Kidney glomerular epithelial cell (primary cell): ENCODE measurements around the gene YPEL2.

ENCODE experiments used
- DNase-seq: peaks from one replicate; lab custom pipeline; 2025; lab: John Stamatoyannopoulos, UW

Gene YPEL2

DNA sequence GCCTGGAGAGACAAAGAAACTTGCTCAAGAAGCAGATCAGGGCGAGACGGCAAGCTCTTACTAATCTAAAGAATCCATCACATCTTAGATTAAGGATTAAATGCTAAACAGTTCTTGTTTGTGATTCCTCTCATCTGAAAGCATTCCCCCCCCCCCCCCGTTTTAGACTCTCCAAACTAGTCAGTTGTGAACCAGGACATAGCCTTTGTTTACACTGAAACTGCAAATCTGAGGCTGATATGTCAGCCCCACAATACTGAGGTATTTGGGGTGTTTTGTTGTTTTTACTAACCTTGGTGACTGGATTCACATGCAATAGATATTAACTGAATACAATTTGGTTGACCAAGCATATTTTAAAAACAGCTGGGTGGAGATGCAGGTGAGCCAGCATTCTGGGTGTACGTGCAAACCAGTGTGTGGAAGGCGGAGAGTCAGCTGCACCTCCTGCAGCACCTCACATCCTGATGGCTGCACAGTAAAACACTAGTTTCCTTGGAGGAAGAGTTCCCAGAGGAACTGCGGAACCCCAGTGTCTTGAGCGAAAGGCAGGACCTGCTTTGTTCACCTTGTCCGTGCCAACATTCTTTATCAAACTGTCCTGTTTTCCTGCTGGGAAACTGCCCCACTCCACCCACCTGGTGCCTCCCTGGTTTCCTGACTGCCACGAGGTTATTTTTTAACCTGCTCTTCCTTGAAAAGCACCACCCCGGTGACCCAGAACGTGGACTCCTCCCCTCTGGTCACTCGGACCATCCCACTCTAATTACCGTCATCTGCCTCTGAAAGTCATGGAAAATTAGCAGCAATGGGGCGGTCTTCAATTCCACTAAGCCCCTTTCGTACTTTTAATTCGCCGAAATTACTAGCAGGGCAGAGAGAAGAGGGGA is 1.2 kb upstream of the YPEL2 start:
- peak; percentile 85 for DNase-seq

DNA sequence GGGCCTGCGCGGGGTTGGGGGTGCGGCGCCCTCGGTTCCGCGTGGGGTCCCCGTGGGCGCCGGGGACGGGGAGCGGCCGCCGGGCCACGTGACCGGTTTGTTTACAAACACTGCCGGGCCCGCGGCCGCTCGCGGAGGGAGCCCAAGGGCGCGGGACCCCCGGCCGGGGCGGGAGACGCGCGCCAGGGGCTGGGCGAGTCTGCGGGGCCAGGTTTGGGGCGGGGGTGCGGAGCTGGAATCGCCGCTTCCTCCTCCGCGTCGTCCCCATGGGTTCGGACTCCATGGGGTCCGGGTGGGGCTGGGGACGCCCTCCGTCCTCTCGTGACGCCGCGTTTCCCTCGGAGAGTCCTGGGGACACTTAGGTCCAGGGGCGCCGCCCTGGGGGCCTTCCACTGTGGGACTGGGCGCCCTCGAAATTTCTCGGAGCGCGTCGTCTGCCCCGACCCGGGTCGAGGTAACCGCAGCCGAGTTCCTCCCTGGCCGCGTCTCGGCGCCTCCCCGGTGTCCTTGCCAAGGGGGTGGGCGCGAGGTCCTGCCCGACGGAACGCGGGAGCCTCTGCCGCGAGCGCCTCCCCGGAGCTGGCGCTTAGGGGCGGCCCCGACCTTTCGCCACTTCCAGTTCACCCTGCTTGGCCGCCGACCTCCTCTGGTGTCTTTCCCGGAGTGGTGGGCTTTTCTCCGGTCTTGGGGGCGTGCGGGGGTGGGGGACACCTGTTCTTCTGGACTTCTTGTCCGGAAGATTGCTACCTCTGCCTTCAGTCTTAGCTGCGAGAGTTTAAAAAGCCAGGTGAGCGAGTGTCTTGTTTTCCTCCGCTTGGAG is 684 bp downstream of the YPEL2 start:
- no peak for DNase-seq

DNA sequence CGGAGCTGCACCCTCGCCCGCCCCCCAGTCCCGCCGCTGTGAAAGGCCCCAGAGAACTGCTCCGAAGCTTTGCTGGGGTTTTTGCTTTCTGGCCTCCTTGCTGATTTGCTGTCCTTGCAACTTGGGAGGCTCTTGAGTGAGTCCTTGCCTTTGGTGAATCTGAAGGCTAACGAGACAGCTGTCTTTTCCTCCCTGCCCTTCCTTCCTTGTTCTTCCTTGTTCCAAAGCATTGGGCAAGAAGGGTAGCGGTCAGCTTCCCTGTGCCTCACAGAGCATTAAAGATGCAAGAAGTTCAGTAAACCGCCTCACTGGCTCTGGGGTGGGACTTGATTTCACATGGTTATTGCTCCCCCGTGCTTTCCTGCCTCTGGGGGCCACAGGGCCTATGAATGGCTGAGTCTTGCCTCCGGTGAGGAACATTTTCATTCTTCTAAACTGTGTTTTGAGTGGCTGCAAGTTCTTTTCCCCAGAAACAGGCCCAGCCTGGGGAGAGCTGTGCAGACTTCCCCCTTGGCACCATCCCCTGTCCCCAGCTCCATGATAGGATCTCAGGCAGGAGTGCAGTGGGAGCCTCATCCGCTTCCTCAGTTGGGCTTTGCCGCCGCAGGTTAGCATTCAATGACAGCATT is 1.4 kb downstream of the YPEL2 start:
- peak; percentile 33 for DNase-seq

DNA sequence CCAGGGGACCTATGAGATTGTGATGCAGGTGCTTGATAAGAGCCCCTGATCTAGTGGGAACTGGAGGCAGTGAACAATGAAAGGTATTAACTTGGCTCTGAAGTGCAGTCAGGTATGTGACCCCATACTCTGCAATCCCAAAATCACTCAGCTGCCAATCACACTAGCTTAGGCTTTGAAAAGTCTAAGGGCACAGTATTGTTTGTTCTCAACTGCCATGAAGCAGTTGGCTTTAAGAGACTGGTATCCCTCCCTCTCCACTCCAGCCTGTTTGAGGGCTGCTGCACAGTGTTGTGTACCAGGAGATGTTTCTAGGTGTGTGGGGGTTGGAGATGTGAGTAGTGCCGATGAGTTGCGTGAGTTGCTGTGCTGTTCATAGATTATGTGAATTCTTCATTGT is 2.4 kb downstream of the YPEL2 start:
- DNase-seq: no peak

DNA sequence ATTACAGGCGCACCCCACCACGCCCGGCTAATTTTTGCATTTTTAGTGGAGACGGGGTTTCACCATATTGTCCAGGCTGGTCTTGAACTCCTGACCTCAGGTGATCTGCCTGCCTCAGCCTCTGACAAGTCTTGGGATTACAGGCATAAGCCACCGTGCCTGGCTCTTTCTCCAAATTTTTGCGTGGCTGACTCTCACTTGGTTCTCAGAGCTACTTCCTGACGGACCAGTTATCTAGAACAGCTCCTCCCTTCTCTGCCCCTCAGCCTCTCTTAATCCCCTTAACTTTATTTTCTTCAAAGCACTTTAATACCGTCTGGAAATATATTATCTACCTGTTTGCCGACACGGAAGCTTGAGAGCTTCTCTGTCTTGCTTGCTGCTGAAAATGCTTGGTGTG is 4.2 kb downstream of the YPEL2 start:
- no peak for DNase-seq

DNA sequence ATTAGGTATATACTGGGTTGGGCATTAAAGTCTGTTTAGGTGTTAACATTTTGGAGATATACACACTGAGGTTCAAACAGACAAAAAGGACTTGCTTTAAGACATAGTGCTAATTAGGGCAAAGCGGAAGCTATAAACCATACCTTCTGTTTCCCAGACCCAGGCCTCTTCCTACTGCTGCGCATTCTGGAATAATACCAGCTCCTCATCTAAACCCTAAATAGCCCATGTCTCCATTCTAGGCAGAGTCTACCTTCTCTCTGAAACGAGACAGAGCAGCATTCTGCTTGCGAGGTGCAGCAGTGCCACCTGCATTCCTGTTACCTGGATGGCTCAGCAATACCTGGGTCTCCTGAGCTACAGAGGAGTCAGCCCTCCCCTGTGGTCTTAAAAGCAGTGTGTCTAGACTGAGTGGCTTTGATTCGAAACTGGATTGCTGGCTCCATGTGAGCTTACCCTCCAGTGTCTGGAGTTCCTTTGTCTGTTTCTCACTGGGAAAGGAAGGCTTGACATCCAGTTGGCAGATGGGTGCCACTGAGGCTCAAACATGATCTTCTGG is 6.4 kb downstream of the YPEL2 start:
- no peak for DNase-seq

DNA sequence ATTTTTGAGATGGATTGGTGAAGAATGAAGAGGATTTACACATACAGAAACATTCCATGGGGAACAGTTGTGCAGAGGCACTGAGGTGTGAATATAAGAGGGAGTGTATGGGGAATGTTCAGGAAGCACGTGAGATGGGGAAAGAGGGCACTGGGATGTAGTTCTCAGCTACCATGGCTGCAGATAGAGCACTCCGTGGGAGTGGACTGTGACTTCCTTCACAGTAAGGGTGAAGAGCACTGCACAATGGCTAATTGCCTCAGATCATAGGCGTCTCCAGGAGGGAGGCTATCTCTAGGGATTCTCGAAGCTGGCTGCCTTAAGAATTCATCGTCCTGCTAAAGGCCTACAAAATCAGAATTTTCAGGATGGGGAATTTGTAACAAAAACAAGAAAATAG is 7.0 kb downstream of the YPEL2 start:
- no peak for DNase-seq

DNA sequence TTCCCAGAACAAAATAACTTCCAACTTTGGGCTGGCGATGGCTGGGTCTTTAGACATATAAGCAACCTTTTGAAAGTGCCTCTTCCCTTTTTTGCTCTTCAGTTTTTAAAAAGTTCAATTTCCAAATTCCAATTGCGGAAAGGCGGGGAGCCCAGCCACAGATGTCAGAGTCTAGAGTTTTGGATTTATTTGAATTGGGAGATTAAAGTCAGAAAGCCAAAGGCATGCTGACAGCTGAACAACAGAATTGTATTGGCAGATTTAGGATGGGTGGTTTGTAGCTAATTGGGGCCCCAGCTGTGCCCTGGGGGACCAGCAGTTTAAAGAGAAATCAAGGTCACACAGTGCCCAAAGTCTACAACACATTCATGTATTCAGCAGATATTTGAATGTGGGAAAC is 10.5 kb downstream of the YPEL2 start:
- DNase-seq: no peak

DNA sequence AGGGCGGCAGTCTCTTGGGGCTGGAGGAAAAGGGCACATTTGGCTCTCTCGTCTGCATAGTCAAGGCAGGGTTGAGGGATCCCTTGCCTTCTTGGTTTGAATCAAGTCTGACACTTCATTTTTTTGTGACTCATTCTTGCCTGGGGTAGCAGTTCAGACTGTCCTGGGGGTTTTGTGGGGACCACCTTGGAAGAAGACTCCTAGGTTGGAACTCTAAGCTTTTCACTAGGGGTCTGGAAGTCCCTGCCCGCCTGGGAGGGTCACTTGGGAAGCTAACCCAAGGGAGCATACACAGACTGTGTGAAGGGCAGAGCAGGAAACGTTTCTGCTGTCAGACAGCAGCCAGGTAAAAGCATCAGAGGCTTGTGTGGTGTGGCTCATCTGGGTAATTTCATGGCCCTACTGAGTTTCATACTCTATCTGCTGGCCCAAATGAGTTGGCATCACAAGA is 11.3 kb downstream of the YPEL2 start:
- no peak for DNase-seq

DNA sequence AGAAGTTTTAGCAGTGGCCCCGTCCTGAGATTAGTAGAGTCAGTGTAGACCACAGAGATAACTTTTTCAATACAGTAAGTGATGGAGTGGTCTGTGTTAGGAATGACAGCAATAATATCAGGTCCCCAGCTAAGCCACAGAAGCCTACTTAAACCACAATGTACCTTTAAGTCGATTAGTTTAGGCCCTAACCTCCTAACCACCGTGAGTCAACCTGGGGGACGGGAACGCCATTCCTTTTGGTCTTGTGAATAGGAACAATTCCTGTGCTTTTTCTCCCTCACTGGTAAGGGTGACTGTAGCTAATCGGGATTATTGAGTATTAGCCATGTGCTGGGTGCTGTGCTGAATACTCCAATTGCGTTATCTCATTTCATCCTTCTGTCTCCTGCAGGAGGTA is 14.0 kb downstream of the YPEL2 start:
- no peak for DNase-seq

DNA sequence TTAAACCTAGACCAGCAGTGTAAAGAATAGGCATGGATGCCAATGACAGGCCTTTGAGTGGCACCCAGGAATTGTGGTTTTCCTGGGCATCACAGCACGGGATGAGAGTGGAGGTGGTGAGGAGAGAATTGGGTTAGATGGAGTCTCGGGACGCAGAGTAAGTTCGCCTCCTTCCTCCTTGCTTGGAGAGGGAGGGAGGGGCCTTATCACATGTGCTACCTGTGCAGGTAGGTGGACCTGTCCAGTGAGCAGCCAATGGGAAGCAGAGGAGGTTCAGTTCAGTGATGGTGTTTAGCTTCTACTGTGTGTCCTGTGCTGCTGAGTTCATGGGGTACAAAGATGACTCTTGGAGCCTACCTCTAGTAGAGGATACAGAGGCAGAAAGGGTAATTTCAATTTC is 14.9 kb downstream of the YPEL2 start:
- DNase-seq: no peak

DNA sequence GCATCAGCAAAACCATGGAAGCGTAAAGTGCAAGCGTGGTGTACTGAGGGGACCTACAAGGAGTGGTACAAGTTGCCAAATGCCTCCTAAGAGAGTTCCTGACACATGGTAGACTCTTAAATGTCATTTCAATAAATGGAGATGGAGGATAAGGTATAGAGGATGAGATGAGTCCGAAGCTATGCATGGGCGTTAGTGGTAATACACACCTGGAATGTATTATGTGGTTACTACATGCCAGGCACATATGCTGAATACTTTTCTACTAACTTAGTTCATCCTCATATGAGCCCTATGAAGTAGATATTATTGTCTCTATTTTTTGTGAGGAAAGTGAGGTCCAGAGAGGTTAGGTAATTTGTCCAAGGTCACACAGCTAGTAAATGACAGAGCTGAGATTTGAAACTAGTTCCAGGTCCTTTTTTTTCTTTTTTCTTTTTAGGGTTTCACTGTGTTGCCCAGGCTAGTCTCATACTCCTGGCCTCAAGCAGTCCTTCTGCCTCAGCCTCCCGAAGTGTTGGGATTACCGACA is 15.5 kb downstream of the YPEL2 start:
- no peak for DNase-seq

DNA sequence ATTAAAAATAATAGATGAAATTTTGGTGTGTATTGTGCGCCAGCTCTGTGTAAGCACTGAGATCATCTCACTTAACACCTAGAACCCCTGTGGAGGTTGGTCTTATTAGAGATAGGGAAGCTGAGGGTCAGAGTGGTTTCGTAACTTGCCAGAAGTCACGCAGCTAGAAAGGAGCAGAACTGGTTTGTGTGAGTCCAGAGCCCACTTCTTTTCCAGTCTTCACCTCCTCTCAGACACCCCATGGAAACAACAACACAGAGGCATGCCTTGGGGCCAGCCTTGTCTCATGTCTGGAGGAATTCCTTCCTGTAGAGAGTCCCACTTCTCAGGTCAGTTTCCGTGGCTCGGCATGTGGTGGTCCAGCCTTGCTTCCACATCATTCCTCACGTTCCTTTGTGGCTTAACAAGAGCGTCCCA is 16.5 kb downstream of the YPEL2 start:
- no peak for DNase-seq

DNA sequence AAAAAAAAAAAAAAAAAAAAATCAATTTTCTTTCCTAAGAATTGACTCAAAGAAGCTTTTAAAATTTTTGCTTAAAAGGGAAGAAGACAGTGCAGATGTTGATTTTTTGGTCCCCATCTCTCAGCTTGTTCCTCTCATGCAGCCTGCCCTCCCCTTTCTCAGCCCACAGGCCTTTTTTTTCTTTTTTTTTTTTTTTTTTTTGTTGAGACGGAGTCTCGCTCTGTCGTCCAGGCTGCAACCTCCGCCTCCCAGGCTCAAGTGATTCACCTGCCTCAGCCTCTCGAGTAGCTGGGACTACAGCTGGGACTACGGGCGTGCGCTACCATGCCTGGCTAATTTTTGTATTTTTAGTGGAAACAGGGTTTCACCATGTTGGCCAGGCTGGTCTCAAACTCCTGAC is 17.7 kb downstream of the YPEL2 start:
- no peak for DNase-seq

DNA sequence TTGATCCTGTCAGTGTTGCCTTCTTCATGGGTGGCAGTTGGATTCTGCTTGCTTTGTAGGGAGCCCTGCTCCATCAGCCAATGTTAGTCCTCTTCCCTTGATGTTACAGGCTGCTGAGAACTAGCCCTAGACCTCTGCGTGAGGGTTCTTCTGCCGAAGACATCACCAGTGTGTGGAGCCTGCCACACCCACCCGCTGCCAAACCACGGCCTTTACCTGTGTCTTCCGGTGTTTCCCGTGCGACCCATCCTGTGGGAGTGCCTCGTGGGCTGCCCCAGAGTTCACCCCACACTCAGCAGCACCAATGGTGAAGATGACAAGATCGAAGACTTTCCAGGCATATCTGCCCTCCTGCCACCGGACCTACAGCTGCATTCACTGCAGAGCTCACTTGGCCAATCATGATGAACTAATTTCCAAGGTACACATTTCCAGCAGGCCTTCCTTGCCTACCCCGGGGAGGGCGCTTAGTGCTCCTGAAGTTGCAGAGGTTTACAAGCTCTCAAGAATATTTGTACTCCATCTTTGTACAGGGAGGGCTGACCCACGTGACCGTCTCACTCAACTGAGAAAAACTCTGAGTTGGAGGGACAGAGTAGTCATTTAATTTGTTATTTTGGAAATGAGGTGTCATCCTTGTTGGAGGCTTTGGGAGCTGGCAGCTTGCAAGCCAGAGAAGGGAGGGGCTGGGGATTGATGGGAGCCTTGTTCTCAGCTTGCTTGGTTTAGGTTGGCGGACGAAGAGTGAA is 21.8 kb downstream of the YPEL2 start:
- DNase-seq: no peak

DNA sequence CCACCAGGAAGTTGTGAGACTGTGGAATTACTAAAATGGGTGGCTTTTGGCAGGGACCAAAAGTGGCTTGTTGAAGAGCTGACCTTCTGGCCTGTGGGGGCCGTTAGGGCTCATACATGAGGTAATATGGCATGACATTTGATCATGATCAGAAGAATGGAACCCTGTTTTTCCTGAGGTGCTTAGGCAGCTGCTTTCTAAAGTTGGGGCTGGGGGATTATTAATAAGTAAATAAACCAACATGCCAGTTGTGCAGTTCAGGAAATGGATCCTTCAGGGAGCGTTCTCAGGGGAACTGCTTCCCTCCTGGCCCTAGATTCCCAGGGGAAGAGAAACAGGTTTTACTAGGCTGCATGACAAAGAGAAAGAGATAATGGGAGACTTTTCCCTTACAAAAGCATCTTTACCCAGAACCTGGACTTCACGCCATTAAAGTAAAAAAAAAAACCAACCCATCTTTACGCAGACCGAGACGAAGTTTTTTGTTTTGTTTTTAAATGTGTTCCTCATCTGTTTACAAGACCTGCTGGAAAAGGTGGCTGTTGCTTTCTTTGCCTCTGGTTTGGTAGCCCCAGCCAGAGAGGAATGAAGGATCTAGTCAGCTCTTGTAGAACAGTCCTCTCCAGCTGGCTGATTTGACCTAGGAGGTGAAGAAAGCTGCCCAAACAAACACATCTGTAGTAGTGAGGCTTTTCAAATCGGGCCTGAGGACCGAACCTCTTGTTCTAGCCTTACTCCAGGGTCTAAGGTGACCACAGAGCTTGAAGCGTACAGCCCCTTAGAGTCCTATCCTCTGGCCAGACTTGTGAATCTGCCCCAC is 22.7 kb downstream of the YPEL2 start:
- DNase-seq: no peak

DNA sequence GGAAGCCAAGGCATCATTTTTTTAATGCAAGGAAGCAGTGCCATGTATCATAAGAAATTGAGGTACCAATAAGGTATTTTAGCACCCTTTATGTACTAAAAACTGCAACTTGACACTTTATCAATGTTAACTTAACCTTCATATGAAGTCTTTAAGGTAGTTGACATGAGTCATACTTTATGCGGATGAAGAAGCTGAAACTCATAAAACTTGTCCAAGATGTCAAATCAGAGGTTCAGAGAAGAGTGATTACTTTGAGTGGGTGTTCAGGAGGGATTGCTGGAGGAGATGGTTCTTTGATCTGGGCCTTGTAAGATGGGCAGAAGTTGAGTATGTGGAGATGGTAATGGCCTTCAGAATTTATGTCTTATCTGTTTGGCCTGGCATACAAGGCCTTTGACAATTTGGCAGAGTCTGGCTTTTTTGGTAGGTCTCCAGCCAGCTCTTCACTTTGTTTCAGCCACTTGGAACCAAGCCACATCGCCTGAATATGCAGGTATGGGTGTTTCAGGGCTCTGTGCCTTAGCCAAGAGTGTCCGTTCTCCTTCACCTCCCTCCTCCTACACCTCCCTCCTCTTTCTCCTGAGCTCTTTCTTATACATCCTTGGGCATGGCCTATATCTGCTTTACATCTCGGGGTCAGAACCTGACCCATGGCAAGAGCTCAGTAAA is 23.7 kb downstream of the YPEL2 start:
- no peak for DNase-seq

DNA sequence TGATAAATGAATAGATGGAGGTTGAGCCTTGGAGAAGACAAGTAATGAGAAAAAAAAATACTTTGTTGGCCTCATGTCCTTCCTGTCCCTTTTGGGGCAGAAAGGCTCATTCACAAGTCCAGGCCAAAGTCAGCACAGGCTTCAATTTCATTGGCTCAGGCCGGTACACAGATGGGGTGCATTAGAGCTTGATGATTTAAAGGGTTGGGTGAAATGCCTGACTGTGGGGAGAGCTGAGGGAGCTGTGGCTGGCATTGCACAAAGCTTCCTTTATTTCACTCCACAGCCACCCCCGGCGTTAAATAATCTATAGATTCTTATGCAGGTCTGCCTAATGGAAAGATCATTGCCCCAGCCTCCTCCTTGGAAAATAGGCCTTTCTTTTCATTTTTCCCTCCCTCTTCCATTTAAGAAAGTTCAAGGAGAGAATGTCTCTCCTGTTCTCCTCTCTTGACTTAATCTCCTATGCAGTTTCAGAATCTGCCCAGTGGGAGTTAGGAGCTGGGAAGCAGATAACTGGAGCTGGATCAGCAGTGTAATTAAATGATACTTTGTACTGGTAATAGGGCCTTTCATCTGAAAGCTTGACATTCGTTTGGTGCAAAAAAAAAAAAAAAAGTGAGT is 24.4 kb downstream of the YPEL2 start:
- DNase-seq: no peak

DNA sequence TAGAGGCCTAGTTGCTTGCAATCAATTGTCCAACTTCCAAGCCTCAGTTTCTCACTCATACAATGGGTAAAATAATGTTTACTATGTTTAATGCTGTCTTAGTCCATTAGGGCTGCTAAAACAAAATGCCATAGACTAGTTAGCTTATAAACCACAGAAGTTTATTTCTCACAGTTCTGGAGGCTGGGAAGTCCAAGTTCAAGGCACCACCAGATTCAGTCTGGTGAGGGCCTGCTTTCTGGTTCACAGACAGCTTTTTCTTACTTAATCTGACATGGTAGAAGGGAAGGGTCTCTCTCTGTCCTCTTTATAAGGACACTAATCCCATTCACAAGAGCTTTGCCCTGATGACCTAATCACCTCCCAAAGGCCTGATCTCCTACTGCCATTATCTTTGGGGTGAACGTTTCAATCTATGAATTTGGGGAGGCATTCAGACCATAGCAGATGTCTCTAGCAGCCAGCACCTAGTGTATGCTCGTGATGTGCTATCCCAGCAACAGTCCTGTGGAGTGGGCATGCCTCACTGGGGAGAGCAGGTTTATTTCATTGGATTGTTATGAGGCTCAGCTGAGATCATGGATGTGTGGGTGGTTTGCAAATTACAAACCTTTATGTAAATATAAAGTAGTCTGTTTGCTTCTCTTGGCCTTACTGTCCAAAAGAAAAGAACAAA is 25.2 kb downstream of the YPEL2 start:
- no peak for DNase-seq
